Motor neuron (in vitro differentiated cells): ENCODE measurements around the gene LHFPL6. TPM values are rescaled to one million over a fixed set of nuclear protein-coding genes. Genes with fewer than 3 reads are reported as not detected.

Experiments
- ATAC-seq, 8 experiments: fragments of 200-7000 bp; cut with Tn5 transposase; replicated peaks in 6 of 8; 2 replicates each; pipeline ENCODE4 v1.8.0; 2021; ENCODE audit warnings: mild to moderate bottlenecking in 8 of 8, moderate library complexity in 8 of 8
- H3K27ac ChIP-seq, 2 donors: fragments of 250-450 bp; sonication (Bioruptor Pico); 2 replicates each; pipeline ENCODE4 v1.9.0; 2021; ENCODE audit warnings: antibody characterized with exemption in 2 of 2, mild to moderate bottlenecking in 2 of 2, moderate library complexity in 1 of 2
- H3K4me1 ChIP-seq, 2 donors: fragments of 250-450 bp; sonication (Bioruptor Pico); replicated peaks in 1 of 2; 2 replicates each; pipeline ENCODE4 v1.6.1; 2021; ENCODE audit warnings: antibody characterized with exemption in 2 of 2, mild to moderate bottlenecking in 2 of 2, moderate library complexity in 1 of 2
- H3K4me3 ChIP-seq, 5 donors: fragments of 250-450 bp; sonication (Bioruptor Pico); 2 replicates each; pipeline ENCODE4 v1.9.0; 2021; ENCODE audit warnings: antibody characterized with exemption in 5 of 5, mild to moderate bottlenecking in 5 of 5, moderate library complexity in 4 of 5
- WGBS, 10 experiments: fragments of 450-650 bp; shearing (Covaris generic); methylation state at CpG; one replicate each; pipeline ENCODE4 v1.0.0; 2022; 5-methylcytosine and 5-hydroxymethylcytosine counted together
- in situ Hi-C, 9 experiments: fragments of 400-800 bp; cut with MboI; loops; one replicate each; pipeline ENCODE4 v1.15.0; 2021; ENCODE audit warnings: low sequenced_read_pairs in 9 of 9, low pct_unique_long_range_greater_than_20kb in 2 of 9; ENCODE audit not compliant: unreplicated experiment in 9 of 9
- total RNA-seq, 8 experiments: library from RNA; unstranded; fragments of 300-600 nt; gene quantifications; 2 replicates each; pipeline versions ENCODE4 v1.2.3 to v1.2.4, GENCODE V29; 2022

LHFPL6 gene
- total RNA-seq, 8 experiments from 2014 or later, result 6.0 to 143 (median 12.0) TPM

GRCh38 chr13:39468306-39468705 lies 134.7 kb downstream of the LHFPL6 start:
- Histone ChIP-seq H3K27ac (no peak overlapping the region), H3K4me1 (peaks cover 0 to 2% of the 10 kb centered on the region in 2 donors), H3K4me3 (no peak overlapping the region)
- no peak for ATAC-seq
- in situ Hi-C loops, result no loop called here

- Histone ChIP-seq H3K4me1 (peaks cover 0 to 11% of the 10 kb centered on the region in 2 donors), H3K27ac (no peak overlapping the region), H3K4me3 (no peak overlapping the region)
- in situ Hi-C loops, result no loop called here
- 83 to 100% (median 100%) methylated on average over 1 of the region's 1 CpG; no CpG with 5 or more reads in 1 of the 10 experiments for WGBS, 10 experiments
- ATAC-seq, result peak in 1 of 8 experiments; percentile 18
These were observed 139.4 kb downstream of the LHFPL6 start for GRCh38 chr13:39463611-39464010.

DNA sequence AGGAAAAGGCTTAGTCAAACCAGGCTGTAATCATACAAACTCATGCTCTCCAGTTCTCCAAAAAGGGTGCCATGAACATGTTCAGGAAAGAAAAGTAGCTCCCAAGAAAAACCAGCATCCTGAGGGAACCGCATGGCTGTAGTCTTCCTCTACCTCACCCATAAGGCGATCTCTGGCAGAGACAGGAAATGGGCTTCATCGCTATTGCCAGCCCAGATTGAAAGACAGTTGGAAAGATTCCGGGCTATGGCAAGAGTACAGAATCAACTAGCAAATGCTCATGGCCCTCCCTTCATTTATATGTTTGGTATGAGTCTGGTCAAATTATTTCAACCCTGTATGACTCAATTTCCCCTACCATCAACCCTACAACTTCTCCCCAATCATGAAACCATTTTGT lies 140.1 kb downstream of the LHFPL6 start:
- ATAC-seq, result no peak
- peaks cover 0 to 11% of the 10 kb centered on the region in 2 donors for H3K4me1 ChIP-seq
- no peak overlapping the region for H3K27ac ChIP-seq
- in situ Hi-C loops, result no loop called here
- 73 to 100% (median 94%) methylated on average over 1 to 3 of the region's 4 CpGs; no CpG with 5 or more reads in 3 of the 10 experiments for WGBS, 10 experiments
- no peak overlapping the region for H3K4me3 ChIP-seq

- WGBS, 10 experiments, result 60 to 100% (median 78%) methylated on average over 1 to 2 of the region's 2 CpGs; no CpG with 5 or more reads in 2 of the 10 experiments
- H3K27ac ChIP-seq, result no peak overlapping the region
- H3K4me1 ChIP-seq, result peaks cover 0 to 11% of the 10 kb centered on the region in 2 donors
- in situ Hi-C loops, result no loop called here
- H3K4me3 ChIP-seq, result no peak overlapping the region
- peak in 1 of 8 experiments; percentile 71 for ATAC-seq
These were observed 140.6 kb downstream of the LHFPL6 start for GRCh38 chr13:39462428-39462827.

- 38 to 100% (median 100%) methylated on average over 1 of the region's 1 CpG; no CpG with 5 or more reads in 3 of the 10 experiments for WGBS, 10 experiments
- no peak overlapping the region for H3K27ac ChIP-seq
These were observed 141.2 kb downstream of the LHFPL6 start for GRCh38 chr13:39461685-39462266.

GRCh38 chr13:39457274-39457673 lies 145.7 kb downstream of the LHFPL6 start:
- in situ Hi-C loops, result no loop called here
- Histone ChIP-seq H3K4me1 (peaks cover 8 to 15% of the 10 kb centered on the region in 2 donors), H3K27ac (no peak overlapping the region), H3K4me3 (no peak overlapping the region)
- WGBS, 10 experiments, result 67 to 100% (median 100%) methylated on average over 1 of the region's 1 CpG; no CpG with 5 or more reads in 3 of the 10 experiments
- no peak for ATAC-seq

More at GRCh38 chr13:39461685-39462266, 141.2 kb downstream of the LHFPL6 start:
- in situ Hi-C loops, result no loop called here
- ATAC-seq, result peak in 1 of 8 experiments; percentile 9
- peaks cover 0 to 11% of the 10 kb centered on the region in 2 donors for H3K4me1 ChIP-seq
- H3K4me3 ChIP-seq, result no peak overlapping the region

GRCh38 chr13:39455521-39456175 lies 147.3 kb downstream of the LHFPL6 start:
- 0 to 83% (median 69%) methylated on average over 1 to 4 of the region's 4 CpGs; no CpG with 5 or more reads in 1 of the 10 experiments for WGBS, 10 experiments
- peaks cover 22 to 23% of the 10 kb centered on the region in 2 donors for H3K4me1 ChIP-seq
- no peak overlapping the region for H3K27ac ChIP-seq
- no peak overlapping the region for H3K4me3 ChIP-seq
- in situ Hi-C loops, result no loop called here
- ATAC-seq, result peak in 2 of 8 experiments; percentile 23 to 66

DNA sequence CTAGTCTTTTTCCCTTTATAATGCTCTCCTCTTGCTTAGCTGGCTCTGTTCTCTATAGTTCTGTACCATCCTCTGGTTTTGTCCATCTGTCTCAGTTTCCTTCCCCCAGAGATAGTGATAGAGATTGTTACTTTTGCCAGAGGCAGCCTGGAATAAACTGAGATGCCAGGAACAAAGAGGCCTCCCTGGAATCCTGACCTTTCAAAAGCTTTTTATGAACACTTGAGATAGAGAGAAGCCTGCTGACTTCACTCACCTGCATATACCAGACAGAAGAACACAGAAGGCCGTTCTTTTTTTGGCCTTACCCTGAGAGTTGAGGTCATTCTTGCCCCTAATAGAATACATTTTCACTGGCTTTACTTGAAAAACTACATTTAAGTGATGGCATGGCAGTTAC lies 150.2 kb downstream of the LHFPL6 start:
- peak in 5 of 8 experiments; percentile 4 to 58 (median 39) for ATAC-seq
- Histone ChIP-seq H3K4me1 (peaks cover 22 to 28% of the 10 kb centered on the region in 2 donors), H3K4me3 (no peak overlapping the region), H3K27ac (no peak overlapping the region)
- in situ Hi-C loops, result no loop called here
- 67 to 86% (median 78%) methylated on average over 1 of the region's 1 CpG; no CpG with 5 or more reads in 5 of the 10 experiments for WGBS, 10 experiments

DNA sequence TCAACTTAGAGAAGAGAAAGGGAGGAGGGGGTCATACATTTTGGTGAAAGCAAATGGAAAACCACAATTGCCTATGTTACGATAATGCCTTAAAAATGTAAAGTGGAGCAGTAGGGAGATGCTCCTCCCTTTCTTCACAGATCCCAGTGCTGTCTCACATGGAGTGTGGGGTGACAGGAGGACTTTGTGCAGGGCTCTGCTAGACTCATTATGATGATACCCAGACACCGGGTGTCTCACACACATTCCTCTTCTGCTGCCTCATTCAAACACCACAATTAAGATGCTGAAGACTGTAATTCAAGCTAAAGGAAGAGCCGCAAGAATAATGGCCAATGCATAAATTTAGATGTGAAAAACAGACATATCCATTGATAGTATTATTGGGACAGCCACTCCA lies 150.6 kb downstream of the LHFPL6 start:
- H3K4me3 ChIP-seq, result no peak overlapping the region
- H3K27ac ChIP-seq, result peak overlapping the region in 1 of 2 donors; percentile 59
- in situ Hi-C loops, result no loop called here
- WGBS, 10 experiments, result 0 to 83% (median 65%) methylated on average over 1 to 3 of the region's 3 CpGs; no CpG with 5 or more reads in 1 of the 10 experiments
- peak in 6 of 8 experiments; percentile 28 to 93 (median 86) for ATAC-seq
- peaks cover 22 to 28% of the 10 kb centered on the region in 2 donors for H3K4me1 ChIP-seq

GRCh38 chr13:39451860-39452301 lies 151.1 kb downstream of the LHFPL6 start:
- no peak overlapping the region for H3K4me3 ChIP-seq
- WGBS, 10 experiments, result 15 to 90% (median 75%) methylated on average over 1 to 4 of the region's 4 CpGs
- H3K4me1 ChIP-seq, result peaks cover 22 to 28% of the 10 kb centered on the region in 2 donors
- in situ Hi-C loops, result no loop called here
- ATAC-seq, result peak in 6 of 8 experiments; percentile 33 to 82 (median 77)
- H3K27ac ChIP-seq, result peak overlapping the region in 1 of 2 donors; percentile 59

DNA sequence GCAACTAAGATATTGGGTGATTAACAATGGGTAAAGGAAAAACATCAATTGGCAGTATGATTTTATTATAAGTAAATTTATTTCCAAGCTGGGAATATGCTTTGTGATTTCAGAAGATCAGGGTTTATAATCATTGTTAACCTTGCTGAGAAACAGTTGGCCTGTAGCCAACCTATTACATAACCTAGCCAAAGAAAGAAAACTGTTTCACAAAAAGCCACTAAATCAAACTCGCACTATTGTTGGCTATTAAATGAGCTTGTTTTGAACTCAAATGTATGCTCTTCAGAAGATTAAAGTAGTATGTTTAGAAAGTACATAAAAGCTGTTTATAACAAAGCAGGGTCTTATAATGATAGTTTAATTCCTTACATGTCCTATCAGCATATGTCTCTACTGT lies 151.7 kb downstream of the LHFPL6 start:
- no peak overlapping the region for H3K27ac ChIP-seq
- ATAC-seq, result no peak
- 0 to 83% (median 67%) methylated on average over 1 of the region's 1 CpG; no CpG with 5 or more reads in 3 of the 10 experiments for WGBS, 10 experiments
- peaks cover 22 to 28% of the 10 kb centered on the region in 2 donors for H3K4me1 ChIP-seq
- in situ Hi-C loops, result no loop called here
- H3K4me3 ChIP-seq, result no peak overlapping the region

DNA sequence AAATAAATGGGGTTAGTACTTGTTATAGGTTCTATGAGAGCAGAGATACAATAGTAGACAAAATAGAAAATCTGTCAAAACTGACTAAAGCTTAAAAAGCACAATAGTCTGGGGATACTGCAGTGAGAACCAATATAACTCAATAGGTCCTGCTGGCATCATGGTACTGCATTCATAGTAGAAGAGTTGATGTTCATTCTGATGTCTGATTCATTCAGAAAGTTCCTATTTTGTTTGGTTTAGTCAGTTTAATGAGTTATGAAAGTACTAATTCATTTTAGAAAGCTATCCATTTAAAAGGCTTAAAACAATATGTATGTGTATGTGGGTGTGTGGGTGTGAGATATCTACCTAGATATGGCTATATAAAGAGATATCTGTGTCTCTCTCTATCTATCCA lies 152.8 kb downstream of the LHFPL6 start:
- ATAC-seq, result no peak
- in situ Hi-C loops, result no loop called here
- Histone ChIP-seq H3K27ac (no peak overlapping the region), H3K4me1 (peaks cover 22 to 28% of the 10 kb centered on the region in 2 donors), H3K4me3 (no peak overlapping the region)

GRCh38 chr13:39448834-39449233 lies 154.2 kb downstream of the LHFPL6 start:
- 17 to 80% (median 57%) methylated on average over 1 to 3 of the region's 3 CpGs; no CpG with 5 or more reads in 3 of the 10 experiments for WGBS, 10 experiments
- no peak overlapping the region for H3K4me3 ChIP-seq
- no peak overlapping the region for H3K27ac ChIP-seq
- peak in 5 of 8 experiments; percentile 23 to 64 (median 40) for ATAC-seq
- H3K4me1 ChIP-seq, result peaks cover 22 to 28% of the 10 kb centered on the region in 2 donors
- in situ Hi-C loops, result no loop called here
